ENCODE data around the gene E2F3.
"Not testable (repeated sequence)": the region's sequence is repeated elsewhere in the genome, so short reads cannot be mapped to it uniquely, and the experiment has no call there.

Gene E2F3

GRCh38 chr6:20433929-20434328 is 32.2 kb downstream of the E2F3 start:
- DNase-seq (ENCODE audit: low read depth) = no peak

DNA sequence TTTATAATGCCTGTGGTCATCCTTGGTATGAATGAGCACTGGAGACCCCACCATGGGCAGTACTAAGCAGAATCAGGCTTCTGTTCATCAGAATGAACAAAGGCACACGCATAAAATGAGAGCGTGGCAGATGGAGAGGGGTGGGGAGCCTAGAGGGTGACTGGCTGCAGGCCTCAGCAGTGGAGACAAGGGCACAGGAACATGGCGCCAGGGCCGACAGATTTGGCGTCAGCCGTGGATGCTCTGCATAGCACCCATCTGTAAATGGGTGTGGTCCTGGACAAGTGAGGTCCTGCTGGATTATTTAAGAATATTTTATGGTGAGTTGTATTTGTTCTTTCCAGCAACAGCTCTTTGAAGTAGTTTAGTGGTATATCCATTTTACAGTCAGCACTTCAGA is 33.1 kb downstream of the E2F3 start:
- DNase-seq (ENCODE audit: low read depth) = no peak

DNA sequence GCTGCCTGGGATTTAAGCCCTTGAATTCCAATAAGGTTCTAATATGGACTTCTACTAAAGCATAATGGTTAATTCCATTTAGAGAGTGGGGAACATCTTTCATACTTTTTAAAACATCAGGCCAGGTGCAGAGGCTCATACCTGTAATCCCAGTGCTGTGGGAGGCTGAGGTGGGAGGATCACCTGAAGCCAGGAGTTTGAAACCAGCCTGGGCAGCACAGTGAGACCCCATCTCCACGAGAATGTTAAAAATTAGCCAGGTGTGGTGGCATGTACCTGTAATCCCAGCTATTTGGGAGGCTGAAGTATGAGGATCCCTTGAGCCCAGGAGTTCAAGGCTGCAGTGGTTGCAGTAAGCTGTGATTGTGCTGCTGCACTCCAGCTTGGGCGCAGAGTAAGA is 35.0 kb downstream of the E2F3 start:
- DNase-seq (ENCODE audit: low read depth) = no peak

GRCh38 chr6:20437639-20438038 is 36.0 kb downstream of the E2F3 start:
- DNase-seq (ENCODE audit: low read depth) = no peak

DNA sequence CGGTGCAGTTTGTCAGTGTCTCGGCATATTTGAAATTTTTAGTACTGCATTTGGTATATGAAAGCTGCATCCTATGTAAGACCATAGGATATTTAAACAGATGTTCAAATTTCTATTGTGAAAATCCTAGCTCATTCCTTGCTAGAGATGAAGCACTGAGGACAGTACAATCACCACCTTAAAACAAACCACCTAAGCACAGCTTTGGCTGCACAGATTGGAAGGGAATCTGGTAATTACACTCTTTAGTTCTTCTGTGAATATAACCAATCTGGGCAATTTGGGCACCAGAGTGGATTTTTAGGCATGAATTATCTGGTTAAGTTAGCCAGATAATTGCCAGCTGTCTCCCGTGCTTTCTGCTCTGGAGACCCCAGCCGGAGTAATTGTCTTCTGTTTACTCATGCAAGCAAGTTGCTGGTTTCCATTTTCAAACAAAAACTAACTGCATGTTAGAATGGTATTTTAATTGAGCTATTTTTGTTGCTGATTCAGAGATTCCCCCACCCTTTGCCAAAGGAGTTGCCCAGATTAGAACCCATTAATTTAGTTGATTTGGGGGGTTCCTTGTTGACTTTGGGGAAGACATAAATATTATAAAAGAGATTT is 36.9 kb downstream of the E2F3 start:
- DNase-seq (ENCODE audit: low read depth) = no peak

GRCh38 chr6:20439558-20439957 is 37.9 kb downstream of the E2F3 start:
- no peak for DNase-seq (ENCODE audit: low read depth)

- no peak for DNase-seq (ENCODE audit: low read depth)
These were observed 38.6 kb downstream of the E2F3 start for GRCh38 chr6:20440296-20440695.

DNA sequence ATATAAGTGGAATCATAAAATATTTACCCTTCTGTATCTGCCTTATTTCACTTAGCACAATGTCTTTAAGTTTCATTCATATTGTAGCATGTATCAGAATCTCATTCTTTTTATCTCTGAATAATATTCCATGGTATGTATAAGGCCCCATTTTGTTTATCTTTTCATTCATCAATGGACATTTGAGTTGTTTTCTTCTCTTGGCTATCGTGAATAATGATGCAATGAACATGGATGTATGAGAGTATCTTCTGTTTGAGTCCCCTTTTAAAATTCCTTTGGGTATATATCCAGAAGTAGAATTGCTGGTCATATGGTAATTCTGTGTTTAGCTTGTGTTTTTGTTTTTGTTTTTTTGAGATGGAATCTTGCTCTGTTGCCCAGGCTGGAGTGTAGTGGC is 39.6 kb downstream of the E2F3 start:
- DNase-seq (ENCODE audit: low read depth) = no peak

GRCh38 chr6:20441921-20442320 is 40.2 kb downstream of the E2F3 start:
- no peak for DNase-seq (ENCODE audit: low read depth)

GRCh38 chr6:20444786-20445271 is 43.1 kb downstream of the E2F3 start:
- DNase-seq (ENCODE audit: low read depth) = no peak

GRCh38 chr6:20447157-20447556 is 45.5 kb downstream of the E2F3 start:
- no peak for DNase-seq (ENCODE audit: low read depth)

GRCh38 chr6:20447581-20448132 is 46.0 kb downstream of the E2F3 start:
- no peak for DNase-seq (ENCODE audit: low read depth)

DNA sequence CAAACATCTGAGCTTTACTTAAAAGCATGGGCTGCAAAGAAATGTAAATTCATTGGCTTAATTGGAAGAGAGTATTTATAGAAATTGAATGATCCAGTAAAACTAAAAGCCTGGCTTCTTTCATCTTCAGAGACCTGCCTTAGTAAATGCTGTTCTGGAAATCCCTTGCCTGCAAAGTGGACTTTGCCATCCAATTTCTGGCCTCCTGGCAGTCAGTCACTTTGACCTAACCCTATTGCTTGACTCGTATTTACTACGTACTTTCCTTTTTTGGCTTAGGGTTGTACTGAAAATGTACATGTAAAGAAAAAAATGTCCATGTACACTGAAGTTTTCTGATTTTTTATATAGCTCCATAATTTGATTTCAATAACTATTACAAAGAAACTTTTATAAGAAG is 47.1 kb downstream of the E2F3 start:
- no peak for DNase-seq (ENCODE audit: low read depth)

- no peak for DNase-seq (ENCODE audit: low read depth)
These were observed 52.6 kb downstream of the E2F3 start for GRCh38 chr6:20454204-20454824.

DNA sequence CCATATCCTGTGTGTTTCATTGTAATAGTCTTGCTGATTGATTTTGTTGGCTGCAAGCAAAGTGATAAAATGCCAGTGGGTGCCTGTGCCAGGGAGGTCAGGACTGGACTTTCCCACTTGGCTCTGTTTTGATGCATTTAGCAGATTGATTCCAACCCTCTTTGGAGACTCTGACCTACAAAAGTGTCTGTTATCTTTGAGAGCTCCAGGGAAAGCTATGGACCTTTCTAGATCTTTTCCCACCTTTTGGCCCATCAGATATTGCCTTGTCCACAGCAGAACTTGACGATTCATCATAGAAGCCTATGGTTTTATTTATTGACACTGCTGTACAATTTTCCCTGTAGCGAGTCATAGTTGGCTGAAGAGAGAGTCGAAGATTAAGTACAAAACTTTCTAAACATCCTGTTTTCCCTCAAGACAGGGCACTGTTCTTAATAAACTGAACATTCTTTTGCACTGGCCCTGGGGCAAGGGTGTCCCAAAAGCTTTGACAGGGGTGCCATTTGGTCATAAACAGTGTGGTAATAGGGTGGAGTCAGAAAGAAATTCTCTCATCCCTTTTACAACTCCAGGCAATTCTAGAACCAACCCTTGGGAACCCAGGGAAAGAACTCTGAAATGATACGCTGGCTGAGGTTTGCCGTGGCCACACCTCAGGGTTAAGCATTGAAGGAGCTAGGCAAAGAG is 53.7 kb downstream of the E2F3 start:
- no peak for DNase-seq (ENCODE audit: low read depth)

- no peak for DNase-seq (ENCODE audit: low read depth)
These were observed 56.6 kb downstream of the E2F3 start for GRCh38 chr6:20458027-20458894.

- DNase-seq (ENCODE audit: low read depth) = no peak
These were observed 58.0 kb downstream of the E2F3 start for GRCh38 chr6:20459682-20460081.

DNA sequence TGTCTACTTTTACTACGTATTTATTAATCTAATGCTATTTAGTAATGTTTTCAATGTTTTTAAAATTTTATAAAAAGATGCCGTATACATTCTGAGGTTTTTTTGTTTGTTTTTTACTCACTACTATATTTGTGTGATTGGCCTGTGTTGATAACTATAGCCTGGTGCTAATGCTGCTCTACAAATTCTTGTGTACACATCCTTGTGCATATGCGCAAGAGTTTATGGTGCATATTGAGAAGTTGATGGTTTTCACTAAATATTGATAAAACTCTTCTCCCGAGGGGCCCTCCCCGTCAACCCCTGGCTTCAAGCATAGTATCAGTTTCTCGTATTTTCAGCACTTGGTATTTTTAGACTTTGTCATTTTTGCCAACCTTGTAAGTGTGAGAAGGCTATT is 59.9 kb downstream of the E2F3 start:
- no peak for DNase-seq (ENCODE audit: low read depth)

DNA sequence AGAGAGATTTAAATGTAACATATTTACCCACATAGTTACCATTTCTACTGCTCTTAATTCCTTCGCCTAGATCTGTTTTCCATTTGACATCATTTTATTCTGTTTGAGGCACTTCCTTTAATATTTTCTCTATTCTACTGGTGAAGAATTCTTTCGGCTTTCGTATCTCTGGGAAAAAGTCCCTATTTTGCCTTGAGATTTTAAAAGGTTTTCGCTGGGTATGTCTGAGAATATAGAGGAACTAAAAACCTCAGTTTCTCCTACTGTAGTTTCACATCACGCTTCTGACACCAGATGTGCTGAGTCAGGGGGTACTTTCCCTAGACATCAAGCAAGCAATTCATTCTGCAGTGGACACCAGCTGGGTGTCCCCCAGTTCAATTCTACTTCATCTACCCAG is 61.7 kb downstream of the E2F3 start:
- DNase-seq (ENCODE audit: low read depth) = no peak

DNA sequence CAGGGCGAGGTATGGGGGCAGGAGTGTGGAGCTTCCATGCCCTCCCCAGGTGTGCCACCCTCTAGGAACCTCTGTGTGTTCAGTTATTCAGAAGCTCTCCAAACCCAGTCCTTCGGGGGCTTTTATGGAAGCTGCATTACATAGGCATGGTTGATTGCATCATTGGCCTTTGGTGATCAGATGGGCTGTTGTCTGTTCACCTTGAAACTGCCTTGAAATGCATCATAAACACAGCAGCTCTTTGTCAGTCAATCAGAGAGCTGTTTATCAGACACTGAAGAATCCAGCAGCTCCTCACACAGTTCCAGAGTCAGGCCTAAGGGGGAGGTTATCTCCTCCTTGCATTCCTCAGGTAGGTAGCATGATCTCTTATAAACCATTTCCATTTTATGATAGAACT is 62.4 kb downstream of the E2F3 start:
- no peak for DNase-seq (ENCODE audit: low read depth)

- no peak for DNase-seq (ENCODE audit: low read depth)
These were observed 63.2 kb downstream of the E2F3 start for GRCh38 chr6:20464847-20465246.

DNA sequence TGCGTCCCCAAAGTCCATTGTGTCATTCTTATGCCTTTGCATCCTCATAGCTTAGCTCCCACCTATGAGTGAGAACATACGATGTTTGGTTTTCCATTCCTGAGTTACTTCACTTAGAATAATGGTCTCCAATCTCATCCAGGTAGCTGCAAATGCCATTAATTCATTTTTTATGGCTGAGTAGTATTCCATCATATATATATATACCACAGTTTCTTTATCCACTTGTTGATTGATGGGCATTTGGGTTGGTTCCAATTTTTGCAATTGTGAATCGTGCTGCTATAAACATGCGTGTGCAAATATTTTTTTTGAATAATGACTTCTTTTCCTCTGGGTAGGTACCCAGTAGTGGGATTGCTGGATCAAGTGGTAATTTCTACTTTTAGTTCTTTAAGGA is 63.9 kb downstream of the E2F3 start:
- not testable (repeated sequence) for DNase-seq (ENCODE audit: low read depth)

All from HS-27A (cell line).